PC-3 (cell line): ENCODE data around the gene MACROD2. TPM values are rescaled to one million over a fixed set of nuclear protein-coding genes. Genes with fewer than 3 reads are reported as not detected.

Experiments
- ATAC-seq: fragments of 200-7000 bp; cut with Tn5 transposase; 2 replicates; pipeline ENCODE4 v1.9.1; 2020; ENCODE audit warnings: mild to moderate bottlenecking, moderate library complexity
- BruUV-seq: library from RNA; stranded (reverse); fragments of 400-500 nt; replicated peaks from 2 replicates; lab custom pipeline; 2021; lab: Mats Ljungman, UMichigan
- CTCF ChIA-PET: fragments of 300-600 bp; sonication (Branson Sonifier 250); formaldehyde crosslinking; loops from one replicate; lab custom pipeline; 2022; ENCODE audit warnings: antibody characterized with exemption; lab: Charles Lee
- POLR2A ChIA-PET: fragments of 300-600 bp; sonication (Branson Sonifier 250); formaldehyde crosslinking; loops from one replicate; lab custom pipeline; 2022; ENCODE audit warnings: antibody characterized with exemption; ENCODE audit not compliant: unreplicated experiment; lab: Charles Lee
- DNase-seq: peaks from one replicate; pipeline ENCODE4 v3.0.0-alpha.2; 2015
- H2AFZ ChIP-seq: fragments of 300-600 bp; sonication (generic); 2 replicates; pipeline ENCODE4 v1.6.0; 2016; ENCODE audit warnings: antibody characterized with exemption, low read length
- H3F3A ChIP-seq: fragments of 300-600 bp; sonication (generic); one replicate; pipeline ENCODE4 v1.6.0; 2017; ENCODE audit warnings: antibody characterized with exemption, low read length, control low read depth, mild to moderate bottlenecking; ENCODE audit not compliant: unreplicated experiment
- H3K27ac ChIP-seq: fragments of 300-600 bp; sonication (generic); 2 replicates; pipeline ENCODE4 v1.5.1; 2016; ENCODE audit warnings: mild to moderate bottlenecking, low read length
- H3K27me3 ChIP-seq: fragments of 300-600 bp; sonication (generic); 2 replicates; pipeline ENCODE4 v1.6.1; 2016; ENCODE audit warnings: low read length, mixed read lengths
- H3K36me3 ChIP-seq: fragments of 300-600 bp; sonication (generic); 2 replicates; pipeline ENCODE4 v1.6.1; 2016; ENCODE audit warnings: low read depth, mixed run types, low read length, mixed read lengths
- H3K4me1 ChIP-seq: fragments of 300-600 bp; sonication (generic); 2 replicates; pipeline ENCODE4 v1.5.1; 2016; ENCODE audit warnings: low read length; ENCODE audit not compliant: insufficient read depth
- H3K4me2 ChIP-seq: fragments of 300-600 bp; sonication (generic); 2 replicates; pipeline ENCODE4 v1.6.0; 2016; ENCODE audit warnings: low read length
- H3K4me3 ChIP-seq: fragments of 300-600 bp; sonication (generic); 2 replicates; pipeline ENCODE4 v1.5.1; 2016; ENCODE audit warnings: mild to moderate bottlenecking, low read length, mixed read lengths
- H3K79me2 ChIP-seq: fragments of 300-600 bp; sonication (generic); 2 replicates; pipeline ENCODE4 v1.6.1; 2017; ENCODE audit warnings: low read length, mixed read lengths
- H3K9ac ChIP-seq: fragments of 300-600 bp; sonication (generic); 2 replicates; pipeline ENCODE4 v1.6.0; 2016; ENCODE audit warnings: mild to moderate bottlenecking, low read length
- H3K9me2 ChIP-seq: fragments of 300-600 bp; sonication (generic); replicated peaks from 2 replicates; pipeline ENCODE4 v1.6.1; 2016; ENCODE audit warnings: mixed run types, low read length, mixed read lengths
- H3K9me3 ChIP-seq: fragments of 300-600 bp; sonication (generic); 2 replicates; pipeline ENCODE4 v1.6.1; 2016; ENCODE audit warnings: low read length, mixed read lengths
- H4K20me1 ChIP-seq: fragments of 300-600 bp; sonication (generic); 2 replicates; pipeline ENCODE4 v1.6.1; 2016; ENCODE audit warnings: low read length, mixed read lengths
- CTCF ChIP-seq: fragments of 300-600 bp; sonication (generic); conservative IDR thresholded peaks from 2 replicates; pipeline ENCODE4 v1.5.1; 2017; ENCODE audit warnings: antibody characterized with exemption, low read depth, mild to moderate bottlenecking, low read length
- EZH2 ChIP-seq: fragments of 300-600 bp; sonication (generic); IDR thresholded peaks from one replicate; pipeline ENCODE4 v1.6.1; 2017; ENCODE audit warnings: antibody characterized with exemption, mild to moderate bottlenecking, low read length; ENCODE audit not compliant: unreplicated experiment
- EZH2phosphoT487 ChIP-seq: fragments of 300-600 bp; sonication (generic); IDR thresholded peaks from 2 replicates; pipeline ENCODE4 v1.6.1; 2018; ENCODE audit warnings: mild to moderate bottlenecking, antibody characterized with exemption, low read length, borderline replicate concordance
- intact Hi-C: fragments of 100-400 bp; cut with micrococcal nuclease; formaldehyde crosslinking; loops from 2 replicates; pipeline ENCODE4 v1.9.0; 2023
- total RNA-seq: library from RNA; depleted of rRNA; stranded (reverse); fragments of >200 nt; gene quantifications from 2 replicates; pipeline ENCODE4 v1.2.3, GENCODE V29; 2014

Gene MACROD2
- total RNA-seq, 1 experiment from 2014 or later, result 3.1 TPM

GRCh38 chr20:14959506-14960475 lies 964.5 kb downstream of the MACROD2 start:
- Histone ChIP-seq H3F3A (no peaks in the 10 kb centered on the region), H3K4me3 (no peak overlapping the region), H3K79me2 (no peaks in the 10 kb centered on the region), H3K4me2 (no peak overlapping the region), H3K27ac (no peak overlapping the region), H3K9me3 (no peaks in the 10 kb centered on the region), H2AFZ (no peak overlapping the region), H3K36me3 (no peaks in the 10 kb centered on the region), H3K9ac (no peak overlapping the region), H3K4me1 (peaks cover 14% of the 10 kb centered on the region), H4K20me1 (no peaks in the 10 kb centered on the region), H3K27me3 (no peaks in the 10 kb centered on the region), H3K9me2 (no peaks in the 10 kb centered on the region)
- BruUV-seq, result no TSS peak
- POLR2A ChIA-PET, result no interaction called here
- TF ChIP-seq EZH2 (no peak), EZH2phosphoT487 (no peak), CTCF (0 out of 2 replicates have a peak, but pooled peaks have one; percentile 11)
- intact Hi-C loops, result no loop called here
- DNase-seq, result peak; percentile 32
- ATAC-seq, result no peak
- CTCF ChIA-PET, result no interaction called here

- ChIA-PET CTCF (no interaction called here), POLR2A (no interaction called here)
- Histone ChIP-seq H3K4me1 (peaks cover 14% of the 10 kb centered on the region), H3K27me3 (no peaks in the 10 kb centered on the region), H3F3A (no peaks in the 10 kb centered on the region), H4K20me1 (no peaks in the 10 kb centered on the region), H3K9me2 (no peaks in the 10 kb centered on the region), H3K27ac (no peak overlapping the region), H3K9ac (no peak overlapping the region), H3K4me3 (no peak overlapping the region), H3K36me3 (no peaks in the 10 kb centered on the region), H3K4me2 (no peak overlapping the region), H3K79me2 (no peaks in the 10 kb centered on the region), H2AFZ (no peak overlapping the region), H3K9me3 (no peaks in the 10 kb centered on the region)
- TF ChIP-seq CTCF (no peak), EZH2phosphoT487 (no peak), EZH2 (no peak)
- BruUV-seq, result no TSS peak
- intact Hi-C loops, result no loop called here
- ATAC-seq, result no peak
- DNase-seq, result no peak
Observed at GRCh38 chr20:14960831-14961230, 965.5 kb downstream of the MACROD2 start.

- ATAC-seq, result peak; percentile 100
- BruUV-seq, result no TSS peak
- H3K4me3 ChIP-seq, result peak overlapping the region; percentile 21; the same call in 1 of the 2 replicates
- peak; percentile 94 for DNase-seq
- intact Hi-C loops, result loop anchor here (1.0 kb wide), 1 partner anchor 84 kb away; no protein-coding TSS in a partner anchor
- H2AFZ ChIP-seq, result peak overlapping the region; percentile 72
- H3K9me3 ChIP-seq, result no peaks in the 10 kb centered on the region
- CTCF ChIA-PET, result no interaction called here
- H3K4me2 ChIP-seq, result peak overlapping the region; percentile 65
- no peaks in the 10 kb centered on the region for H3K27me3 ChIP-seq
- H3F3A ChIP-seq, result no peaks in the 10 kb centered on the region
- TF ChIP-seq EZH2phosphoT487, result no peak
- no peak for TF ChIP-seq EZH2
- TF ChIP-seq CTCF, result no peak
- H3K27ac ChIP-seq, result peak overlapping the region; percentile 51
- H3K36me3 ChIP-seq, result no peaks in the 10 kb centered on the region
- H3K9ac ChIP-seq, result no peak overlapping the region; the same call in 1 of the 2 replicates
- H4K20me1 ChIP-seq, result no peaks in the 10 kb centered on the region
- H3K4me1 ChIP-seq, result peaks cover 14% of the 10 kb centered on the region
- no peaks in the 10 kb centered on the region for H3K9me2 ChIP-seq
- no peaks in the 10 kb centered on the region for H3K79me2 ChIP-seq
- POLR2A ChIA-PET, result interaction anchor here (0.7 kb wide), 1 partner anchor 329 kb away, joined by 3 read pairs; no protein-coding TSS in a partner anchor
Observed at GRCh38 chr20:14963262-14963663, 967.9 kb downstream of the MACROD2 start.
